H1 (cell line): ENCODE results near the gene DOK1. TPM values are rescaled to one million over a fixed set of nuclear protein-coding genes. Genes with fewer than 3 reads are reported as not detected.

Experiments used
- CTCF ChIA-PET: fragments of 300-600 bp; sonication (Branson Sonifier 250); formaldehyde crosslinking; loops from one replicate; lab custom pipeline; 2021; ENCODE audit not compliant: partially characterized antibody; lab: Charles Lee
- POLR2A ChIA-PET: fragments of 300-600 bp; sonication (Branson Sonifier 250); formaldehyde crosslinking; loops from one replicate; lab custom pipeline; 2021; ENCODE audit warnings: inconsistent platforms; ENCODE audit not compliant: partially characterized antibody; lab: Charles Lee
- DNase-seq, 2 experiments: peaks; one replicate each; pipeline versions ENCODE4 v3.0.0 to v3.0.0-alpha.2; 2010 to 2022; ENCODE audit warnings: low spot score in 2 of 2, low read depth in 1 of 2, mixed read lengths in 1 of 2
- FAIRE-seq: peaks from 2 replicates; lab custom pipeline; 2011; peaks lifted over from hg19 to GRCh38; lab: Jason Lieb, UNC
- H2AFZ ChIP-seq: 2 replicates; pipeline ENCODE4 v1.8.1; 2012; ENCODE audit warnings: low read length, inconsistent platforms
- H2AK5ac ChIP-seq: 2 replicates; pipeline ENCODE4 v1.6.1; 2013; ENCODE audit warnings: low read depth, low read length
- H2BK120ac ChIP-seq: replicated peaks from 2 replicates; pipeline ENCODE3; 2013; ENCODE audit warnings: low read depth, low read length, inconsistent platforms
- H2BK12ac ChIP-seq: 2 replicates; pipeline ENCODE4 v1.6.1; 2013; ENCODE audit warnings: low read depth, low read length
- H2BK15ac ChIP-seq: 2 replicates; pipeline ENCODE4 v1.6.1; 2013; ENCODE audit warnings: low read length
- H2BK20ac ChIP-seq: 2 replicates; pipeline ENCODE4 v1.6.1; 2013; ENCODE audit warnings: low read length
- H2BK5ac ChIP-seq: 2 replicates; pipeline ENCODE4 v1.6.1; 2013; ENCODE audit warnings: low read depth, low read length
- H3K14ac ChIP-seq: 2 replicates; pipeline ENCODE4 v1.6.1; 2013; ENCODE audit warnings: inconsistent platforms; ENCODE audit not compliant: insufficient read length
- H3K18ac ChIP-seq: 2 replicates; pipeline ENCODE4 v1.6.1; 2013; ENCODE audit warnings: low read length; ENCODE audit errors: extremely low read depth
- H3K23ac ChIP-seq: 2 replicates; pipeline ENCODE4 v1.6.1; 2013; ENCODE audit warnings: inconsistent platforms; ENCODE audit not compliant: insufficient read length
- H3K23me2 ChIP-seq: 2 replicates; pipeline ENCODE4 v1.6.1; 2013; ENCODE audit warnings: low read depth, low read length
- H3K27ac ChIP-seq: 2 replicates; pipeline ENCODE4 v1.6.1; 2011; ENCODE audit warnings: low read depth, low read length, inconsistent platforms
- H3K27me3 ChIP-seq, 4 experiments: replicated peaks in 1 of 4; 1 replicate in 1 of 4; 2 replicates in 3 of 4; pipeline versions ENCODE4 v1.6.1 to v1.8.1; 2011 to 2013; ENCODE audit warnings: low read length in 3 of 4, mild to moderate bottlenecking in 3 of 4, inconsistent platforms in 2 of 4, mixed read lengths in 2 of 4, moderate library complexity in 1 of 4; ENCODE audit not compliant: control insufficient read depth in 3 of 4, insufficient read depth in 3 of 4; ENCODE audit errors: extremely low read depth in 1 of 4
- H3K36me3 ChIP-seq, 4 experiments: 2 replicates each; pipeline versions ENCODE4 v1.6.1 to v1.8.1; 2011 to 2013; ENCODE audit warnings: mild to moderate bottlenecking in 4 of 4, low read length in 3 of 4, moderate library complexity in 2 of 4, control low read depth in 1 of 4, inconsistent platforms in 1 of 4; ENCODE audit not compliant: insufficient read depth in 4 of 4, control insufficient read depth in 2 of 4
- H3K4ac ChIP-seq: replicated peaks from 2 replicates; pipeline ENCODE3; 2013; ENCODE audit warnings: low read length, low read depth, mixed read lengths, inconsistent platforms; ENCODE audit not compliant: insufficient read length
- H3K4me1 ChIP-seq, 4 experiments: replicated peaks in 1 of 4; 1 replicate in 1 of 4; 2 replicates in 3 of 4; pipeline versions ENCODE4 v1.6.1 to v1.8.1; 2011 to 2013; ENCODE audit warnings: low read length in 3 of 4, inconsistent platforms in 2 of 4, mixed read lengths in 1 of 4; ENCODE audit not compliant: insufficient read depth in 4 of 4, control insufficient read depth in 3 of 4
- H3K4me2 ChIP-seq, 2 experiments: 2 replicates each; pipeline versions ENCODE4 v1.6.1 to v1.8.1; 2011 to 2013; ENCODE audit warnings: low read depth in 2 of 2, low read length in 2 of 2, control low read depth in 1 of 2, inconsistent platforms in 1 of 2, mild to moderate bottlenecking in 1 of 2; ENCODE audit not compliant: insufficient read depth in 1 of 2
- H3K4me3 ChIP-seq, 4 experiments: fragments of 200-600, 300-600 bp in 1 of 4; sonication (generic), shearing (Covaris generic), sonication (Bioruptor Twin) in 1 of 4; 2 replicates each; pipeline versions ENCODE4 v1.5.1 to v1.8.1; 2011 to 2016; ENCODE audit warnings: low read length in 4 of 4, low read depth in 3 of 4, control low read depth in 2 of 4, inconsistent platforms in 2 of 4, mild to moderate bottlenecking in 2 of 4, mixed read lengths in 1 of 4, moderate library complexity in 1 of 4; ENCODE audit not compliant: insufficient read depth in 2 of 4; ENCODE audit errors: extremely low read depth in 1 of 4
- H3K56ac ChIP-seq: replicated peaks from 2 replicates; pipeline ENCODE3; 2013; ENCODE audit warnings: low read depth, mild to moderate bottlenecking, mixed read lengths, low read length, inconsistent platforms; ENCODE audit not compliant: insufficient read length
- H3K79me1 ChIP-seq: 2 replicates; pipeline ENCODE4 v1.6.1; 2013; ENCODE audit warnings: low read depth, low read length, control low read depth
- H3K79me2 ChIP-seq, 2 experiments: 2 replicates each; pipeline versions ENCODE4 v1.6.1 to v1.8.1; 2012 to 2013; ENCODE audit warnings: low read length in 2 of 2, mild to moderate bottlenecking in 2 of 2, inconsistent platforms in 1 of 2; ENCODE audit not compliant: insufficient read depth in 2 of 2, control insufficient read depth in 1 of 2
- H3K9ac ChIP-seq, 4 experiments: replicated peaks in 1 of 4; 1 replicate in 1 of 4; 2 replicates in 3 of 4; pipeline versions ENCODE4 v1.6.1 to v1.8.1; 2011 to 2013; ENCODE audit warnings: low read depth in 3 of 4, low read length in 3 of 4, control low read depth in 2 of 4, mild to moderate bottlenecking in 2 of 4, moderate library complexity in 2 of 4, inconsistent platforms in 1 of 4; ENCODE audit errors: extremely low read depth in 1 of 4
- H3K9me3 ChIP-seq, 2 experiments: 2 replicates each; pipeline versions ENCODE4 v1.6.1 to v1.8.1; 2012 to 2013; ENCODE audit warnings: mild to moderate bottlenecking in 2 of 2, moderate library complexity in 2 of 2, control low read depth in 1 of 2, inconsistent platforms in 1 of 2, low read depth in 1 of 2, low read length in 1 of 2, mixed read lengths in 1 of 2; ENCODE audit not compliant: insufficient read depth in 2 of 2
- H4K20me1 ChIP-seq, 2 experiments: replicated peaks in 1 of 2; 2 replicates each; pipeline versions ENCODE3 to v1.8.1; 2011 to 2013; ENCODE audit warnings: inconsistent platforms in 2 of 2, low read length in 2 of 2, mild to moderate bottlenecking in 1 of 2; ENCODE audit not compliant: insufficient read depth in 2 of 2, control insufficient read depth in 1 of 2
- H4K5ac ChIP-seq: 2 replicates; pipeline ENCODE4 v1.6.1; 2013; ENCODE audit warnings: low read length, low read depth, mixed read lengths, inconsistent platforms; ENCODE audit not compliant: insufficient read length
- H4K8ac ChIP-seq: 2 replicates; pipeline ENCODE4 v1.8.0; 2013; ENCODE audit warnings: mild to moderate bottlenecking, moderate library complexity, low read length, inconsistent platforms; ENCODE audit not compliant: insufficient read depth; ENCODE audit errors: extremely low read depth
- H4K91ac ChIP-seq: replicated peaks from 2 replicates; pipeline ENCODE3; 2013; ENCODE audit warnings: low read length, mixed read lengths, inconsistent platforms; ENCODE audit not compliant: insufficient read length
- CREB1 ChIP-seq: IDR thresholded peaks from 2 replicates; pipeline ENCODE4 v1.6.1; 2012; ENCODE audit warnings: inconsistent platforms
- KDM5A ChIP-seq: fragments of 200-600 bp; IDR thresholded peaks from 2 replicates; pipeline ENCODE4 v1.7.1; 2012; ENCODE audit warnings: mild to moderate bottlenecking, low read length, inconsistent platforms, mixed read lengths
- SIN3A ChIP-seq, 2 experiments: IDR thresholded peaks in 1 of 2; conservative IDR thresholded peaks in 1 of 2; 2 replicates each; pipeline ENCODE4 v1.6.1; 2011 to 2012; ENCODE audit warnings: low read length in 2 of 2, improper control_type of control experiment in 1 of 2, low read depth in 1 of 2, mild to moderate bottlenecking in 1 of 2
- SP4 ChIP-seq: IDR thresholded peaks from 2 replicates; pipeline ENCODE4 v1.6.1; 2012; ENCODE audit warnings: low read length, inconsistent platforms
- WGBS, 2 experiments: shearing (Covaris generic) in 1 of 2; methylation state at CpG; one replicate each; pipeline versions ENCODE4 v1.1.6 to v1.1.7; 2013 to 2015; ENCODE audit warnings: low lambda C conversion rate in 2 of 2, mixed read lengths in 2 of 2, inconsistent platforms in 1 of 2, low coverage in 1 of 2, missing lambda C conversion rate in 1 of 2; ENCODE audit not compliant: insufficient replicate concordance in 2 of 2, insufficient coverage in 1 of 2, insufficient read length in 1 of 2; ENCODE audit errors: extremely low coverage in 1 of 2, missing lambda C conversion rate in 1 of 2; 5-methylcytosine and 5-hydroxymethylcytosine counted together
- polyA plus RNA-seq, 7 experiments: library from polyadenylated mRNA; depleted of rRNA in 3 of 7; stranded (reverse) in 5 of 7; unstranded in 2 of 7; fragments of >200 nt in 5 of 7; fragments of 200-250 nt in 2 of 7; gene quantifications; 1 replicate in 5 of 7; 2 replicates in 1 of 7; 4 replicates in 1 of 7; pipeline versions ENCODE4 v1.2.1 to v1.2.3, GENCODE V29; 2011 to 2013; ENCODE audit warnings: missing spikeins in 2 of 7, mixed read lengths in 2 of 7
- total RNA-seq: library from RNA; stranded (reverse); fragmentation: NEBNext Ultra II Directional; extraction: Animal tissue kit (Norgen Biotek cat#: 25700); gene quantifications from 2 replicates; pipeline ENCODE4 v1.2.1, GENCODE V29; 2021

Gene DOK1
- total and polyA plus RNA-seq, 2 of the 8 experiments (the other 6 are each of a cell fraction or from before 2014, with no cell fraction given): 11.0 to 14.3 TPM

DNA sequence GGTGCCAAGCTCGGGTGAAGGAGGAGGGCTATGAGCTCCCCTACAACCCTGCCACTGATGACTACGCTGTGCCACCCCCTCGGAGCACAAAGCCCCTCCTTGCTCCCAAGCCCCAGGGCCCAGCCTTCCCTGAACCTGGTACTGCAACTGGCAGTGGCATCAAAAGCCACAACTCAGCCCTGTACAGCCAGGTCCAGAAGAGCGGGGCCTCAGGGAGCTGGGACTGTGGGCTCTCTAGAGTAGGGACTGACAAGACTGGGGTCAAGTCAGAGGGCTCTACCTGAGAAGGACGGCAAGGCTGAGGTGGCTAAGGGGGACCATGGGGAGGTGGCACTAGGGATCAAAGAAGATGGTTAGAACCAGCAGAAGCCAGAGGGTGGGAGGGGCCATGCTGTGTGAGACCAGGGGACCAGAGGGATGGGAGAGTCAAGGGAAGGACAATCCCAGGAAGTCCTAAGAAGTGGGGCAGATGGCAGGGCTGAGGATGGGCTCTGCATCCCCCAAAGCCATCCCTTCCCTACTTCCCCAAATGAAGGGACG, 2.4 kb downstream of the DOK1 start:
- no peaks in the 10 kb centered on the region for H3K9me3 ChIP-seq
- no peak overlapping the region for H2AK5ac ChIP-seq
- no peak overlapping the region for H3K9ac ChIP-seq
- H3K18ac ChIP-seq: no peak overlapping the region
- H3K27ac ChIP-seq: no peak overlapping the region
- peaks cover 0 to 14% (median 8%) of the 10 kb centered on the region in 4 experiments; a peak in 6 of 7 replicates for H3K4me1 ChIP-seq
- no peak overlapping the region for H2BK120ac ChIP-seq
- H3K79me2 ChIP-seq: no peaks in the 10 kb centered on the region
- no peak overlapping the region for H2BK20ac ChIP-seq
- no peak overlapping the region for H3K4me3 ChIP-seq
- TF ChIP-seq SP4 (no peak), KDM5A (no peak), CREB1 (no peak), SIN3A (conservative IDR thresholded peaks at IDR 0.05 in 1 of 2, IDR thresholded peaks at IDR 0.05 in 1 of 2; ENCODE audit: low read depth in 1 of 2, low read length in 2 of 2) (no peak)
- peaks cover 0 to 37% (median 29%) of the 10 kb centered on the region in 4 experiments; a peak in 6 of 7 replicates for H3K27me3 ChIP-seq
- H2AFZ ChIP-seq: no peak overlapping the region
- no peak overlapping the region for H3K14ac ChIP-seq
- H4K8ac ChIP-seq: no peak overlapping the region
- H4K5ac ChIP-seq: no peak overlapping the region
- 89% methylated on average over 6 of the region's 6 CpGs; no CpG with 5 or more reads in 1 of the 2 experiments for WGBS, 2 experiments
- no peak overlapping the region for H3K4ac ChIP-seq
- FAIRE-seq: no peak
- H3K36me3 ChIP-seq: peaks cover 0 to under 1% (median 0%) of the 10 kb centered on the region in 4 experiments; a peak in 1 of 8 replicates
- DNase-seq: no peak
- H3K23ac ChIP-seq: no peak overlapping the region
- H2BK12ac ChIP-seq: no peak overlapping the region
- peaks cover 18% of the 10 kb centered on the region for H3K23me2 ChIP-seq
- H3K56ac ChIP-seq: no peak overlapping the region
- ChIA-PET CTCF (interaction anchor here (0.9 to 7.5 kb wide), 8 partner anchors 9 to 83 kb away, joined by 3 to 56 read pairs (median 6); partner anchors contain the start of genes CCDC142 and TTC31), POLR2A (interaction anchor here (1.0 to 2.6 kb wide), 5 partner anchors 11 to 60 kb away, joined by 3 to 16 read pairs (median 4); partner anchors contain the start of genes AUP1 and HTRA2)
- H4K91ac ChIP-seq: no peak overlapping the region
- peaks cover 2 to 4% of the 10 kb centered on the region in 2 experiments for H4K20me1 ChIP-seq
- no peak overlapping the region for H2BK15ac ChIP-seq
- no peak overlapping the region for H2BK5ac ChIP-seq
- no peak overlapping the region for H3K4me2 ChIP-seq
- H3K79me1 ChIP-seq: no peaks in the 10 kb centered on the region; the same call in 1 of the 2 replicates
